ENCODE data around the gene MCCD1. TPM values are rescaled to one million over a fixed set of nuclear protein-coding genes. Genes with fewer than 3 reads are reported as not detected.

MCCD1 gene
- total RNA-seq, 1 experiment from 2014 or later: not detected

GRCh38 chr6:31546339-31546957 is 17.7 kb downstream of the MCCD1 start, which contains the start of gene ATP6V1G2:
Gene ATP6V1G2 (minus strand): TSS chr6:31546608. CDS start chr6:31546559, 49 bp downstream.
- H3K4me2 ChIP-seq (ENCODE audit: low read length): peak within 1 kb of the TSS; percentile 96
- no peaks in the 10 kb centered on the region for H3K27me3 ChIP-seq (ENCODE audit: low read length)
- H4K20me1 ChIP-seq (ENCODE audit: low read length): no peaks in the 10 kb centered on the region
- peak within 1 kb of the TSS; percentile 76 for H3K4me3 ChIP-seq (ENCODE audit: low read length)
- peak within 1 kb of the TSS; percentile 97 for H3K9ac ChIP-seq (ENCODE audit: low read length)
- peak within 1 kb of the TSS; percentile 82 for H2AFZ ChIP-seq (ENCODE audit: low read length)
- no peaks in the 10 kb centered on the region for H3F3A ChIP-seq (ENCODE audit: low read length, unreplicated experiment)
- ChIA-PET CTCF (interaction anchor here (0.5 to 2.1 kb wide), 3 partner anchors 49 to 63 kb away, joined by 3 to 9 read pairs (median 6); no protein-coding TSS in a partner anchor), POLR2A (ENCODE audit: unreplicated experiment) (no interaction called here)
- DNase-seq: peak; percentile 96
- peaks cover 20% of the 10 kb centered on the region for H3K4me1 ChIP-seq (ENCODE audit: insufficient read depth, low read length)
- H3K27ac ChIP-seq (ENCODE audit: low read length): peak within 1 kb of the TSS; percentile 41; the same call in 1 of the 2 replicates
- no TSS peak for BruUV-seq (replicated peaks)
- ATAC-seq: peak; percentile 72
- H3K9me2 ChIP-seq (replicated peaks; ENCODE audit: low read length): no peaks in the 10 kb centered on the region
- peaks cover 8% of the 10 kb centered on the region; the same call in 1 of the 2 replicates for H3K36me3 ChIP-seq (ENCODE audit: low read depth, low read length)
- TF ChIP-seq CTCF (conservative IDR thresholded peaks at IDR 0.05; ENCODE audit: low read depth, low read length): peak; percentile 97
- no peak for TF ChIP-seq EZH2phosphoT487 (IDR thresholded peaks at IDR 0.05; ENCODE audit: borderline replicate concordance, low read length)
- TF ChIP-seq EZH2 (IDR thresholded peaks at IDR 0.05; ENCODE audit: low read length, unreplicated experiment): no peak
- no peaks in the 10 kb centered on the region for H3K9me3 ChIP-seq (ENCODE audit: low read length)
- intact Hi-C loops (cut with micrococcal nuclease): loop anchor here (1.0 to 5.0 kb wide), 3 partner anchors 52 to 121 kb away; partner anchors contain the start of genes CSNK2B and LY6G5B
- peaks cover 37% of the 10 kb centered on the region for H3K79me2 ChIP-seq (ENCODE audit: low read length)

GRCh38 chr6:31546958-31547726 is 18.4 kb downstream of the MCCD1 start, which contains the start of gene NFKBIL1:
Gene NFKBIL1 (plus strand): TSS chr6:31547608. CDS start chr6:31547695, 87 bp downstream.
- no peaks in the 10 kb centered on the region for H3K9me3 ChIP-seq (ENCODE audit: low read length)
- peaks cover 8% of the 10 kb centered on the region; the same call in 1 of the 2 replicates for H3K36me3 ChIP-seq (ENCODE audit: low read depth, low read length)
- CTCF ChIA-PET: interaction anchor here (0.6 to 2.1 kb wide), 3 partner anchors 51 to 278 kb away, joined by 3 to 9 read pairs (median 4); no protein-coding TSS in a partner anchor
- no TSS peak for BruUV-seq (replicated peaks)
- POLR2A ChIA-PET (ENCODE audit: unreplicated experiment): interaction anchor here (0.6 to 0.7 kb wide), 2 partner anchors 85 to 1427 kb away, joined by 3 read pairs; no protein-coding TSS in a partner anchor
- H4K20me1 ChIP-seq (ENCODE audit: low read length): no peaks in the 10 kb centered on the region
- peak within 1 kb of the TSS; percentile 76 for H3K4me3 ChIP-seq (ENCODE audit: low read length)
- ATAC-seq: peak; percentile 81
- peaks cover 20% of the 10 kb centered on the region for H3K4me1 ChIP-seq (ENCODE audit: insufficient read depth, low read length)
- H3K9me2 ChIP-seq (replicated peaks; ENCODE audit: low read length): no peaks in the 10 kb centered on the region
- intact Hi-C loops (cut with micrococcal nuclease): loop anchor here (1.0 to 5.0 kb wide), 3 partner anchors 51 to 120 kb away; partner anchors contain the start of genes CSNK2B and LY6G5B
- H3K9ac ChIP-seq (ENCODE audit: low read length): peak within 1 kb of the TSS; percentile 97
- peak within 1 kb of the TSS; percentile 96 for H3K4me2 ChIP-seq (ENCODE audit: low read length)
- peak within 1 kb of the TSS; percentile 41 for H3K27ac ChIP-seq (ENCODE audit: low read length)
- TF ChIP-seq CTCF (conservative IDR thresholded peaks at IDR 0.05; ENCODE audit: low read depth, low read length) (no peak), EZH2 (IDR thresholded peaks at IDR 0.05; ENCODE audit: low read length, unreplicated experiment) (no peak), EZH2phosphoT487 (IDR thresholded peaks at IDR 0.05; ENCODE audit: borderline replicate concordance, low read length) (no peak)
- peak within 1 kb of the TSS; percentile 82 for H2AFZ ChIP-seq (ENCODE audit: low read length)
- peaks cover 33% of the 10 kb centered on the region for H3K79me2 ChIP-seq (ENCODE audit: low read length)
- no peaks in the 10 kb centered on the region for H3F3A ChIP-seq (ENCODE audit: low read length, unreplicated experiment)
- peak; percentile 95 for DNase-seq
- H3K27me3 ChIP-seq (ENCODE audit: low read length): no peaks in the 10 kb centered on the region
